Vagina (tissue), 2 donors: Measurements from ENCODE around the gene ZP1. TPM values are rescaled to one million over a fixed set of nuclear protein-coding genes. Genes with fewer than 3 reads are reported as not detected.
A peak's percentile ranks its signal among the peaks of the same experiment; 100 is the strongest.

Experiments used
- DNase-seq, 2 donors: peaks; one replicate each; pipeline ENCODE4 v3.0.0-alpha.2; 2017; ENCODE audit errors: extremely low spot score in 2 of 2
- H3K27ac ChIP-seq: fragments of 200-600 bp; sonication (generic); one replicate; pipeline ENCODE4 v1.5.1; 2019
- H3K27me3 ChIP-seq: fragments of 200-600 bp; sonication (generic); one replicate; pipeline ENCODE4 v1.5.1; 2019
- H3K36me3 ChIP-seq, 2 donors: fragments of 200-600 bp; sonication (generic); one replicate each; pipeline ENCODE4 v1.5.1; 2017 to 2019
- H3K4me1 ChIP-seq: fragments of 200-600 bp; sonication (generic); one replicate; pipeline ENCODE4 v1.5.1; 2019
- H3K4me3 ChIP-seq, 2 donors: fragments of 200-600 bp; sonication (generic); 1 replicate in 1 of 2; 2 replicates in 1 of 2; pipeline ENCODE4 v1.5.1; 2016 to 2019
- H3K9me3 ChIP-seq: fragments of 200-600 bp; sonication (generic); one replicate; pipeline ENCODE4 v1.5.1; 2019
- POLR2A ChIP-seq, 2 donors: fragments of 450-650 bp; IDR thresholded peaks; one replicate each; pipeline ENCODE4 v1.6.1; 2017; ENCODE audit warnings: antibody characterized with exemption in 2 of 2, mild to moderate bottlenecking in 2 of 2, moderate library complexity in 2 of 2
- POLR2AphosphoS5 ChIP-seq, 2 donors: sonication (generic); formaldehyde crosslinking; IDR thresholded peaks; one replicate each; pipeline ENCODE4 v1.9.0; 2017; ENCODE audit warnings: antibody characterized with exemption in 2 of 2, mild to moderate bottlenecking in 2 of 2, low read depth in 1 of 2; ENCODE audit not compliant: insufficient read depth in 1 of 2
- intact Hi-C: fragments of 100-400 bp; cut with DNase I; formaldehyde crosslinking; loops from one replicate; pipeline ENCODE4 v1.15.1; 2023
- total RNA-seq: library from RNA; depleted of rRNA; stranded (reverse); fragments of >200 nt; gene quantifications from one replicate; pipeline ENCODE4 v1.2.3, GENCODE V29; 2016
- TF ChIP-seq, protein P1 (sequence below), 3 experiments: fragments of 450-650 bp in 2 of 3; fragments of 200-600 bp in 1 of 3; sonication (generic) in 1 of 3; IDR thresholded peaks; one replicate each; pipeline ENCODE4 v1.5.1; 2017 to 2019; ENCODE audit warnings: antibody characterized with exemption in 3 of 3, mild to moderate bottlenecking in 2 of 3, moderate library complexity in 2 of 3

Gene ZP1
- total RNA-seq, 1 donor from 2014 or later, result not detected

DNA sequence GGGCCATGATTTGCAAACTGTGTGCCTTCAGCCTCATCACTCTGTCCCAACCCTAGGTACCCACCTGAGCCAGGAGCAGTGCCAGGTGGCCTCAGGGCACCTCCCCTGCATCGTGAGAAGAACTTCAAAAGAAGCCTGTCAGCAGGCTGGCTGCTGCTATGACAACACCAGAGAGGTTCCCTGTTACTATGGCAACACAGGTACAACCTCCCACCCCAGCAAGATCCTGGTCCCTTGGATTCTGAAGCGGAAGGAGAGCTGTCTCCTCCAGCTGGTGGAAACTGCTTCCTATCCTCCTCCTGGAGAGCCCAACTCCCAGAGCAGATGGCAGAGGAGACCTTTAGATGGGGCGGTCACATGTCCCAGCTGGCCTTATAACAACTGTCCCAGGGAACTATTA, 2.9 kb downstream of the ZP1 start:
- Histone ChIP-seq H3K4me1 (peaks cover 24% of the 10 kb centered on the region), H3K36me3 (no peaks in the 10 kb centered on the region), H3K27ac (no peak overlapping the region), H3K9me3 (no peaks in the 10 kb centered on the region), H3K4me3 (no peak overlapping the region), H3K27me3 (no peaks in the 10 kb centered on the region)
- intact Hi-C loops, result no loop called here
- DNase-seq, result no peak
- no peak for TF ChIP-seq POLR2A (IDR thresholded peaks at IDR 0.05)
- TF ChIP-seq, protein P1, sequence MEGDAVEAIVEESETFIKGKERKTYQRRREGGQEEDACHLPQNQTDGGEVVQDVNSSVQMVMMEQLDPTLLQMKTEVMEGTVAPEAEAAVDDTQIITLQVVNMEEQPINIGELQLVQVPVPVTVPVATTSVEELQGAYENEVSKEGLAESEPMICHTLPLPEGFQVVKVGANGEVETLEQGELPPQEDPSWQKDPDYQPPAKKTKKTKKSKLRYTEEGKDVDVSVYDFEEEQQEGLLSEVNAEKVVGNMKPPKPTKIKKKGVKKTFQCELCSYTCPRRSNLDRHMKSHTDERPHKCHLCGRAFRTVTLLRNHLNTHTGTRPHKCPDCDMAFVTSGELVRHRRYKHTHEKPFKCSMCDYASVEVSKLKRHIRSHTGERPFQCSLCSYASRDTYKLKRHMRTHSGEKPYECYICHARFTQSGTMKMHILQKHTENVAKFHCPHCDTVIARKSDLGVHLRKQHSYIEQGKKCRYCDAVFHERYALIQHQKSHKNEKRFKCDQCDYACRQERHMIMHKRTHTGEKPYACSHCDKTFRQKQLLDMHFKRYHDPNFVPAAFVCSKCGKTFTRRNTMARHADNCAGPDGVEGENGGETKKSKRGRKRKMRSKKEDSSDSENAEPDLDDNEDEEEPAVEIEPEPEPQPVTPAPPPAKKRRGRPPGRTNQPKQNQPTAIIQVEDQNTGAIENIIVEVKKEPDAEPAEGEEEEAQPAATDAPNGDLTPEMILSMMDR (IDR thresholded peaks at IDR 0.05), result no peak
- TF ChIP-seq POLR2AphosphoS5 (IDR thresholded peaks at IDR 0.05; ENCODE audit: insufficient read depth in 1 of 2, low read depth in 1 of 2), result no peak

DNA sequence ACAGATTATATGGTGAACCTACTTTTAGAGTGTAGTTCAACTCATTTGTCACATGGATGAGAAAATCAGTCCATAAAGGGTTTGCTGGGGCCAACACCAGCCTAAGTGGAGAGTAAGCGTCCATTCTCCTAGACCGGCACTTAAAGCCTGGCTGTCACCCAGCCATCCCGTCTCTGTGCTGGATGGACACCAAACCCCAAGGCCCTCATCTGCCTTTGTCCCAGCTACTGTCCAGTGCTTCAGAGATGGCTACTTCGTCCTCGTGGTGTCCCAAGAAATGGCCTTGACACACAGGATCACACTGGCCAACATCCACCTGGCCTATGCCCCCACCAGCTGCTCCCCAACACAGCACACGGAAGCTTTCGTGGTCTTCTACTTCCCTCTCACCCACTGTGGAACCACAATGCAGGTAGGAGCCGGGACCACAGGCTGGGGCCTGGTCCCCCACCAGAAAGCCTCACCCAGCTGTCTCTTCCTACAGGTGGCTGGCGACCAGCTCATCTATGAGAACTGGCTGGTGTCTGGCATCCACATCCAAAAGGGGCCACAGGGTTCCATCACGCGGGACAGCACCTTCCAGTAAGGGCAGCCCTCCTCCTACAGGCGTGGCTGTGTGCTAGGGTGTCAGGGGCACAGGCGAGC, 3.5 kb downstream of the ZP1 start:
- Histone ChIP-seq H3K4me3 (no peak overlapping the region), H3K27ac (peak overlapping the region; percentile 39), H3K36me3 (no peaks in the 10 kb centered on the region), H3K27me3 (no peaks in the 10 kb centered on the region), H3K4me1 (peaks cover 24% of the 10 kb centered on the region), H3K9me3 (no peaks in the 10 kb centered on the region)
- TF ChIP-seq POLR2AphosphoS5 (IDR thresholded peaks at IDR 0.05; ENCODE audit: insufficient read depth in 1 of 2, low read depth in 1 of 2) (no peak), POLR2A (IDR thresholded peaks at IDR 0.05) (no peak)
- TF ChIP-seq, protein P1 (IDR thresholded peaks at IDR 0.05), result no peak
- DNase-seq, result no peak
- intact Hi-C loops, result no loop called here

DNA sequence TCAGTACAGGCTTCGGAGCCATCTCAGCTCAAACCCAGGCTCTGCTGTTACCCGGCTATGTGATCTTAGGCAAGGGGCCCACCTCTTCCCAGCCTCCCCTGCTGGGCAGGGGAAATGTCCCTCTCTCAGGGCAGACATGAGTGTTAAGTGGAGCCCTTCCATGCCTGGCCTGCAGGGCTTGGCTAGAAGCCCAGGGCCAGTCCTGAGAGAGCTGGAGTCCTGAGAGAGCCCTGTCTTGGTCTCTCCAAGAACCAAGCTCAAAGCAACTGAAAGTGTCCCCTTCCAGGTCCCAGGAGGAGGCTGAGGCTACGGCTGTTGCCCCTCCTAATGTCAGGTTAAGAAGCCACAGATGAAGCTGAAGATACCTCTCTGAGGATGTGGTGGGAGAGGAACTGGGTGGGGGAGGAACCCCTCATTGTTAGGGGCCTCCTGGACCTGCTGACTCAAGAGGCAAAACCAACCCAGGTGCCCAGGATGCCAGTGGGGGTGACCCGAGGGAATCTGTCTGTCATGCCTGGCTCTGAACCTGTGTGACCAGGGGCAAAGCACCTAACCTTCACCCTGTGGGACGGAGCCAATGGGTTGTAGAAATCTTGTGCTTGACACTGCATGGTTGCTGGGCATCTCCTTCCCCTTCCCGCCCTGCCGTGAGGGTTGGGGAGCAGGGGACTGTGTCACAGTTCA, 4.2 kb downstream of the ZP1 start:
- intact Hi-C loops, result no loop called here
- Histone ChIP-seq H3K27me3 (no peaks in the 10 kb centered on the region), H3K4me1 (peaks cover 24% of the 10 kb centered on the region), H3K9me3 (no peaks in the 10 kb centered on the region), H3K27ac (peak overlapping the region; percentile 39), H3K36me3 (no peaks in the 10 kb centered on the region), H3K4me3 (no peak overlapping the region)
- DNase-seq, result no peak
- TF ChIP-seq POLR2A (IDR thresholded peaks at IDR 0.05) (no peak), POLR2AphosphoS5 (IDR thresholded peaks at IDR 0.05; ENCODE audit: insufficient read depth in 1 of 2, low read depth in 1 of 2) (no peak)
- TF ChIP-seq, protein P1 (IDR thresholded peaks at IDR 0.05), result no peak

DNA sequence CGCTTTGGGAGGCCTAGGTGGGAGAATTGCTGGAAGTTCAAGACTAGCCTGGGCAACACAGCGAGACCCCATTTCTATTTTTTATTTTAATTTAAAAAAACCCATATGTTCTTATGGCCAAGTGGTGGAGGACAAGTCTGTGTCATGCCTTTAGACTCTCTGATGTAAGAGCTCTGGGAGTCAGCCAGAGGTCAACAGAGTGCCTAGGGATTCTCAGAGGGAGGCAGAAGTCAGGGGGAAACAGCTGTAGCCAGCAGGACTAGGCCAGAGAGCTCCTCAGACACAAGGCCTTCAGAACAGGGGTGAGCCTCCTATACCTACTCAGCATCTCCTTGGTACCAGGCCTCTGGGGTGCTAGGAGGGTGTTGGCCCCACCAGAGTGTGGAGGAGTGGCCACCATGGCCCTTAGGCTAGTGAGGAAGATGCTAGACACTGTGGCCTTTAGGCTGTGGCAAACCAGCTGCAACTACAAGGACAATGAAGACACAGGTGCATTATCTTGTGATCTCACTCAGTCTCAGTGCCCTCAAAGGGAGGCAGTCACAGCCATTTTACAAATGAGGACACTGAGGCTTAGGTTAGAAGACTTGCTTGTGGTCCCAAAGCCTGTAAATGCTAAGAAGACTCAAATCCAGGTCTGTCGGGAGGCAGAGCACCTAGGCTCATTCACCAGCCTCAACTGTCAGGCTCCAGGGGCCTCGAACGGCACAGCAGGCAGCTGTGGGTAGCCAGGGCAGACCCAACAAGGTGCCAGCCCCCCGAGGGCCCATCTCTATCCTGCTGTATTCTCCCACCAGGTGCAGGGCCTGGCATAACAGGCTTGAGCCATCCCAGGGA, 5.0 kb downstream of the ZP1 start:
- peaks cover 24% of the 10 kb centered on the region for H3K4me1 ChIP-seq
- peak overlapping the region; percentile 39 for H3K27ac ChIP-seq
- no peak overlapping the region for H3K4me3 ChIP-seq
- no peaks in the 10 kb centered on the region for H3K9me3 ChIP-seq
- no peak for DNase-seq
- no peaks in the 10 kb centered on the region for H3K36me3 ChIP-seq
- no peak for TF ChIP-seq POLR2A (IDR thresholded peaks at IDR 0.05)
- TF ChIP-seq, protein P1 (IDR thresholded peaks at IDR 0.05), result no peak
- TF ChIP-seq POLR2AphosphoS5 (IDR thresholded peaks at IDR 0.05; ENCODE audit: insufficient read depth in 1 of 2, low read depth in 1 of 2), result no peak
- no peaks in the 10 kb centered on the region for H3K27me3 ChIP-seq
- intact Hi-C loops, result no loop called here
